HTR-8/SVneo (cell line): ENCODE measurements around the gene FTO.
"Not testable (repeated sequence)": the region's sequence is repeated elsewhere in the genome, so short reads cannot be mapped to it uniquely, and the experiment has no call there.

Source experiments
- DNase-seq: peaks from one replicate; pipeline ENCODE4 v3.0.0; 2011; ENCODE audit warnings: low spot score, mixed read lengths; ENCODE audit not compliant: insufficient read length
- FAIRE-seq: peaks from 2 replicates; lab custom pipeline; 2011; peaks lifted over from hg19 to GRCh38; lab: Jason Lieb, UNC

Gene FTO

DNA sequence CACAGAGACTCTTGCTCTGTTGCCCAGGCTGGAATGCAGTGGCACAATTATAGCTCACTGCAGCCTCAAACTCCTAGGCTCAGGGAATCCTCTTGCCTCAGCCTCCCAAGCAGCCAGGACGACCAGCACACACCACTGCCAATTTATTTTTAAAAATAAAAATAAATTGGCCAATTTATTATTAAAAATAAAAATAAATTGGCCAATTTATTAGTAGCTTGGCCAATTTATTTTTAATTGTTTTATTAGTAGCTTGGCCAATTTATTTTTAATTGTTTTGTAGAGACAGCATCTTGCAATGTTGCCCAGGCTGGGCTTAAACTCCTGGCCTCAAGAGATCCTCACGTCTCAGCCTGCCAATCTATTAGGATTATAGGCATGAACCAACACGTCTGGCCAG lies 184.3 kb downstream of the FTO start:
- DNase-seq (no peak), FAIRE-seq (no peak)

- FAIRE-seq, DNase-seq: not testable (repeated sequence)
Observed at GRCh38 chr16:53890877-53891276, 186.9 kb downstream of the FTO start.

GRCh38 chr16:53891409-53892139 lies 187.6 kb downstream of the FTO start:
- DNase-seq: no peak
- no peak for FAIRE-seq

DNA sequence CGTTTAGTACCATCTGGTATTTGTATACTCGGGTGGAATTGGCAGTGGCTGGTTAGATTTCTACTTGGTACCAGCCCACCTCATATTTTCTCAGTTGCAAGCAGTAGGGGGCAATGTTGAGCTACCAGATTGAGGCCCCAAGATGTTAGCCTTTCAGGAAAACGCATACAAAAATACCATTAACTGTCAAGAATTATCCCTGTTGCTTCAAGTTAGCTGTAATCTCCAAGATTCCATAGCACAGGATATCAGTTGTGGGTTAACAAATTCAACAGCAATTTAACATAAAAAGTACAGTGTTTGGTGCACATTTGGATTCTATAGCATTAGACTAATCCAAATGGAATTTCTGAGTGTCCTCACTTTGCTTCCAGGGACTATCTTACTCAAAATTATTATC lies 188.2 kb downstream of the FTO start:
- FAIRE-seq (no peak), DNase-seq (peak; percentile 22)

- FAIRE-seq: no peak
- DNase-seq: no peak
Observed at GRCh38 chr16:53893731-53894435, 189.9 kb downstream of the FTO start.

DNA sequence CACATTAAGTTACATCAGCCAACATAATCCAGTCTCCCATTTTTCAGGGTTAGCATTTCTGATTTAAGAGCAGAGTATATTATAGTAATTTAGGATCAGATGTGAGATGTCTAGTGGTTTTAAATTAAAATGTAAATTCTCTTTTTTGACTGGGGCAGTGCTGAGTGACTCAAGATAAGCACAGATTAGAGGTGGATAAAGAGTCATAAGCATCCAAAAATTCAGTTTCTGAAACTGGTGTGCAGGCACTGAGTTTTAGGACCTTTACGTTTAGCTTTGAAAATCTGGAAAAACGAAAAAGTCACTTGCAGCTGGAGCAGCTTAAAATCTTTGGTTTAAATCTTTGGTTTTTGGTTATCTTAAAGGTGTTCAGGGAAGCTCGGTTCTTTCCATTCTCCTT lies 190.7 kb downstream of the FTO start:
- DNase-seq (no peak), FAIRE-seq (no peak)

- no peak for FAIRE-seq
- no peak for DNase-seq
Observed at GRCh38 chr16:53895433-53895832, 191.5 kb downstream of the FTO start.

- FAIRE-seq (no peak), DNase-seq (no peak)
Observed at GRCh38 chr16:53895851-53896250, 191.9 kb downstream of the FTO start.

DNA sequence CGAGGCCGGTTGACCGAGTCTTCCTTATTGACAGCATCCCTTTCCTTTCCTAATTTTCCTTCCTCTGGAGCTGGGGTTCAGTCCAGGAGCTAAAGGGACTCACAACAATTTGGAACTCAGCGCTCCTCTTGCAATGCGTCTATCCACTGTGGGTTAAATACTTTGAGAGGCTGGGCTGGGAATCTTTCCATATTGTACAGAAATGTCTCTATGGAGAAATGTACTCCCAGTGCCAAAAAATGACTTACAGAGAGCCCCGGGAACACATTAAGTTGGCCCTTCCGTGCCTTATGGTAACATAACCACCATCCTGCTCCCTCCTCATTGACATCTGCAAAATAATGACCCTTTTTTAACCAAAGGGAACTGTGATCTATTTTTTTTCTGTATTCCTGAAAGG lies 192.8 kb downstream of the FTO start:
- no peak for FAIRE-seq
- no peak for DNase-seq

- DNase-seq: no peak
- no peak for FAIRE-seq
Observed at GRCh38 chr16:53898993-53899392, 195.0 kb downstream of the FTO start.

DNA sequence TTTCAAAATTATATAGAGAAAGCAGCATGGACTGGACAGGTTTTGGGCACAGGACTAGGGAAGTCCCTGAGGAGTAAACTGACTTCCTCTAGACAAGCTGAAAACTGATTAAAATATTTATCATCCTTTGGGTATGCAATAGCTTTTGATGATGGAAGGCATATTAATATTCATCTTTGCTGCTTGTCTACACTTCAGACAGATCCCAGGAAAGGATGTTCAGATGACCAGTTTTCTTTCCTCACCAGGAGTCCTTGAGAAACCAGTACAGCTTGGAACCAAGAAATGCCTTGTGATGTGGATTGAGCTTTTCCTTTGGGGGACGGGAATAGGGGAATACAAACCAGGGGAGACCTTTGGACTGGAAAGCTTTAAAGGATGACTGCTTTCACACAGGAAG lies 195.5 kb downstream of the FTO start:
- FAIRE-seq (no peak), DNase-seq (no peak)

DNA sequence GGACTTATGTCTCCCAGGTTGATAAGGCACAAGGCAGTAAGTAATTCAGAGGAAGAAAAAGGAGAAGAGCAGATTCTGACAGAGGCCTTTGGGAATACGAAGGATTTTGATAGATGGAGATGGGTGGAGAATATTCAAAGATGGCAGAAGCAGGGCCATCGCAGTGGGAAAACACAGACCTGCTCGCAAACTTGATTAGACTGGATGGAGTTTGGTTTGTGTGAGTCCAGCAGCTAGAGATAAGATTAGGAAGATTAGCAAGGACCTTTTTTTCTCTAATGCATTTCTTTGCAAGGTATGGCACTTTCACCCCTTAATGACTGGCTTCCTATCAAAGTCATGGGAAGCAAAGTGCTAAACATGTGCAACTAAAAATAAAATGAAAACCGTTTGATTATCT lies 196.7 kb downstream of the FTO start:
- DNase-seq (no peak), FAIRE-seq (no peak)

DNA sequence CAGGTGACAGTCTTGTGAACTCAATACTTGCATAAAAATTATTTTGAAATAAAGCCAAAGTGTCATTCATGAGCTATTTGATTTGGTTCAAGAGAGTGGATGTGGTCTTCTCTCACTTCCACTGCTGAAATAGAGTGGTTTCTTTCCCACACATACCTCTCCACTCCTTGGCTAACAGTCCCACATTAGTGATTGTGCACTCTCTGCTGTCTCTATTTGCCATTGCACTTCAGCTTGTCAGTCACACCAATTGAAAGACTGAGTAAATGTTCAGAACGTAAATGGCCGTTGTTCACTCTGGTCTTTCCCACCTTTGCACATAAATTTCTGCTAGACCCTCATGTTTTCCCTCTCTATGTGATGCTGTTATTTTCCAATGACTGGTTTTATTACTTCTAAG lies 197.5 kb downstream of the FTO start:
- FAIRE-seq: no peak
- DNase-seq: no peak

- DNase-seq (no peak), FAIRE-seq (no peak)
Observed at GRCh38 chr16:53904533-53904932, 200.6 kb downstream of the FTO start.

DNA sequence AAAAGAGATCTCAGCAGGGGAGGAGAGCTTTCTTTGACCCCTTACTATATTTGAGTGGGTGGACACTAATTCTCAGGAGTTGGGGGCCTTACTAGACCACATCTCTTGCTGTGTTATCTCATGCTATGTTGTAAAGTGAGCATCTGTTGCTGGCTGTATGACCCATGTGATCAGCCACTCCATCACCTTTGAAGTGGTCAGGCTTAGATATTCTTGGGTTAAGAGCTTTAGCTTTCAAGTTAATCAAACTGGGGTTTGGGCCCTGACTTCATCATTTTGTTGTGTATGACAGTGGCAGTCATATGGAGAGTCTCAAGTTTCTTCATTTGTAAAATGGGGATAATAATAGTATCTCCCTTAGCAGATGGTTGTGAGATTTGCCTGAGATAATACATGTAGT lies 201.1 kb downstream of the FTO start:
- FAIRE-seq (no peak), DNase-seq (no peak)

GRCh38 chr16:53908731-53909130 lies 204.8 kb downstream of the FTO start:
- DNase-seq: no peak
- FAIRE-seq: no peak

DNA sequence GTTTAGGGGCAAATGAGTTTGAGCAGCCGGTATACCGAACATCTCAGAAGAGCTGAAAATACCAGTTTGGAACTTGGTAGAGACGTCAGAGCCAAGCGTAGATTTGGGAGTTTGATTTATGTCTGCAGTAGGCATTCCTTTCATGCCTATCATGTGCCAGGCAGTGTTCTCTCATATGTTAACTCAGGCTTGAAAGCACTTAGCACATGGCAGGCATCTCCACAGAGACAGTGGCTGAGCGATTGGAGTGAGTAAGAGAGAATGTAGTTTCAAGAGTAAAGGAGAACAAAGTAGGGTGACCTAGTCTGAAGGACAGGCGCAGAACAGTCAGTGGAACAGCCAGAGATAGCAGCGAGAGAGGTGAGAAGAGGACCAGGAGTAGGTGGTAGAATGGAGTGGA lies 207.0 kb downstream of the FTO start:
- FAIRE-seq (no peak), DNase-seq (no peak)

DNA sequence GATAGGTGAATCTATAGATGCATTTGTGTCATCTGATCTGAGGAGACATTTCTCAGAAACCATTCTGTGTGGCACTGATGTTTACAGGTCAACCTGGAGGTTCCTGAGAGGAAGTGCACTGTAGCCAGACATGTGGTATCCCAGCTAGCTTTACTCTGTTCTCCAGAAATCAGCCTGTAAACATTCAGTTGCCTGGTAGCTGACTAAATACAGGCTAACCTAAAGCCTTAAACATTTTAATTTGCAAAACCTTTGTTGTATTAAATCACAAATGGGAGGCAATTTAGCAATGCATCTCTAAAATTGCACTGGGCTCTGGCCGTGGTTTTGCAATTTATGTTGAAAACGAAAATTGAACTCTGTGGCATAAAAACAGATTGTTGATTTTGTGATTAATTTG lies 207.6 kb downstream of the FTO start:
- FAIRE-seq (no peak), DNase-seq (no peak)

DNA sequence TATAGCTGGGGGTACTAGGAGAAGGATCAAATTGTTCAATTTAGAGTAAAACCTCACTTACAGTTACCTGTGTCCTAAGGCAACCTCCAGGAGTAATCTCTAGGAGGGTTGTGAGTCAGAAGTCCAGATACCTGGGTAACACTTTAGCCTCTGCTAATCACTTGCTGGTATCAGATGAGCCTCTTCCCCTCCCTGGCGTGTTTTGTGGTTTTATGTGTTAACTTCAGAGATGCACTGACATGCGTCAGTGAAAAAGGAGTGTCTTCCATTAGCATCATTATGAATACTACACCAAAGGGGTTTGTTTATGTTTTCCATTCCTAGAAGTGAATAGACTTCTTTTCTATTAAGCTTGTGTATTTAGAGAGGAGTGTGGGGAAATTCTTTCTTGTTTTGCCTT lies 208.2 kb downstream of the FTO start:
- DNase-seq (no peak), FAIRE-seq (no peak)

DNA sequence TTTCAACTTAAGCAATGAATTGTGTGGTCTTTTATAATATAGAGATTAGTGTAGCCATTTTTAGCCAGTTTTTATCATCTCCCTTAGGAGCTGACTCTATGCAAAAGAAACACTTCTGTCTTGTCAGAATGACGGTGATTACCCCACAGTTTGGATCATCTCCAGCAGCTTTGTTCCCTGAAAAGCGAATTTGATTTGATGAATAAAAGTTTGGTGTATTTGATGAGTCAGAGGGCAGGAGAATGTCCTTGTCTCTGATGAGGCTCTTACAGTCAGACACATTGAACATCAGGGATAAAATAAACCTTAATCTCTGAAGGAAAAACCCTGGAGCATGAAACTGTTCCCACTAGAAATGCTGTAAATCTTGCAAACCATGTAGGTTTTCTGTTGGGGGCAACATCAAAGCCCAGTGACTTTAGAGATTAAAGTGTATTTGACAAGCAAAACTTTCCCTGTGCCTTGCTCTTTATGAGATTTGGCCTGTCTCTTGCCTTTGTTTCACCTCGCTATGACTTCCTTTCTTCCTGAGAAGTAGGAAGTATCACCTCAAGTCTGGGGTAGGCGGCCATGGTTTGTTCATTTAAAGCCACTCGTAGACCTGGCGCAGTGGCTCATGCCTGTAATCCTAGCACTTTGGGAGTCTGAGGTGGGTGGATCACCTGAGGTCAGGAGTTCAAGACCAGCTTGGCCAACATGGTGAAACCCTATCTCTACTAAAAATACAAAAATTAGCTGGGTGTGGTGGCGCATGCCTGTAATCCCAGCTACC lies 209.3 kb downstream of the FTO start:
- DNase-seq: no peak
- no peak for FAIRE-seq

GRCh38 chr16:53913920-53914319 lies 210.0 kb downstream of the FTO start:
- no peak for DNase-seq
- no peak for FAIRE-seq
